KMS-11 (cell line): ENCODE data around the gene MYLK2.

Source experiments
- H2AFZ ChIP-seq: fragments of 200-600 bp; sonication (generic); 2 replicates; pipeline ENCODE4 v1.6.1; 2016; ENCODE audit warnings: antibody characterized with exemption, mixed run types, low read depth
- H3K27ac ChIP-seq: fragments of 200-600 bp; sonication (generic); 2 replicates; pipeline ENCODE4 v1.6.1; 2016; ENCODE audit warnings: mild to moderate bottlenecking, mixed run types
- H3K27me3 ChIP-seq: fragments of 200-600 bp; sonication (generic); 2 replicates; pipeline ENCODE4 v1.6.1; 2017; ENCODE audit warnings: mild to moderate bottlenecking, low read depth, mixed run types, moderate library complexity; ENCODE audit not compliant: insufficient read depth
- H3K36me3 ChIP-seq: fragments of 200-600 bp; sonication (generic); 2 replicates; pipeline ENCODE4 v1.6.1; 2017; ENCODE audit warnings: mild to moderate bottlenecking, mixed run types; ENCODE audit not compliant: insufficient read depth
- H3K4me1 ChIP-seq: fragments of 200-600 bp; sonication (generic); 2 replicates; pipeline ENCODE4 v1.6.1; 2016; ENCODE audit warnings: mild to moderate bottlenecking, low read depth, mixed run types; ENCODE audit not compliant: poor library complexity, severe bottlenecking
- H3K4me2 ChIP-seq: fragments of 200-600 bp; sonication (generic); 2 replicates; pipeline ENCODE4 v1.7.0; 2016; ENCODE audit warnings: mild to moderate bottlenecking, mixed run types
- H3K4me3 ChIP-seq: fragments of 200-600 bp; sonication (generic); IDR thresholded peaks from 2 replicates; pipeline ENCODE4 v1.6.1; 2017; ENCODE audit warnings: low read depth, low read length, mixed read lengths; ENCODE audit not compliant: insufficient read depth
- H3K79me2 ChIP-seq: fragments of 200-600 bp; sonication (generic); 2 replicates; pipeline ENCODE4 v1.6.1; 2016; ENCODE audit warnings: low read depth, mixed run types; ENCODE audit not compliant: insufficient read depth
- H3K9ac ChIP-seq: fragments of 200-600 bp; sonication (generic); 2 replicates; pipeline ENCODE4 v1.6.1; 2016; ENCODE audit warnings: mild to moderate bottlenecking, mixed run types
- H4K20me1 ChIP-seq: fragments of 200-600 bp; sonication (generic); 2 replicates; pipeline ENCODE4 v1.6.1; 2016; ENCODE audit warnings: mild to moderate bottlenecking, mixed run types; ENCODE audit not compliant: insufficient read depth
- TF ChIP-seq, protein P1 (sequence below): fragments of 200-600 bp; sonication (generic); conservative IDR thresholded peaks from 2 replicates; pipeline ENCODE4 v1.6.1; 2017; ENCODE audit warnings: low read depth, mild to moderate bottlenecking, antibody characterized with exemption, low read length, moderate library complexity, mixed read lengths

MYLK2 gene

DNA sequence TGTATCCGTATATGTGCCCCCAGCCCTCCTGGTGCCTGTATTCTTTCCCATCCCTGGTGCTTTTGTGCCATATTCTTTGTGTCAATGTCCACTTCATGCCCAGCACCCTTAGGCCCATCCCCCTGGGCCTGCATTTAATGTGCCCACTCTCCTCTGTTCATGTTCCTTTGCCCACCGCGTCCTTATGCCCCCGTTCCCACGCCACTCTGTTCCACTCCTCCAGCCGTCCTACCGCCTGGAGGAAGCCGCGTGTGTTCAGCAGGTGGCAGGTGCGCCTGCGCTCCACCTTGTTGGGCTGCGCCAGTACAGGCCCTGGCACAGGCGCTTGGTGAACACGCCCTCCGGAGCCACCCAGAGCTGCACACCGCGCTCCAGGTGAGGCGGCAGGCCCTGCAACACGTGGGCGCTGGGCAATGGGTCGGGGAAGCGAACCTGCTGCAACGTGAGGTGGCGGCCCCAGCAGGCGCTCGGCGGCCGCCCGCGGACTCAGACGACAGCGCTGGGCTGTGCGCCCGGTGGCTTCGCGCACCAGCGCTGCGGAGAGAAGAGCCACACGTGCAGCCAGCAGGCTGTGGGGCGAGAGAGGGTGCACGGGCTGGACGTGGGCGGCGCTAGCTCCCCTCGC, 30.3 kb downstream of the MYLK2 start:
- Histone ChIP-seq H3K4me3 (no peak overlapping the region), H3K4me1 (peaks cover 26% of the 10 kb centered on the region), H3K27ac (no peak overlapping the region), H3K27me3 (peaks cover 67% of the 10 kb centered on the region), H3K9ac (no peak overlapping the region), H3K79me2 (no peaks in the 10 kb centered on the region), H2AFZ (no peak overlapping the region), H4K20me1 (no peaks in the 10 kb centered on the region), H3K4me2 (no peak overlapping the region), H3K36me3 (no peaks in the 10 kb centered on the region)
- TF ChIP-seq, protein P1, sequence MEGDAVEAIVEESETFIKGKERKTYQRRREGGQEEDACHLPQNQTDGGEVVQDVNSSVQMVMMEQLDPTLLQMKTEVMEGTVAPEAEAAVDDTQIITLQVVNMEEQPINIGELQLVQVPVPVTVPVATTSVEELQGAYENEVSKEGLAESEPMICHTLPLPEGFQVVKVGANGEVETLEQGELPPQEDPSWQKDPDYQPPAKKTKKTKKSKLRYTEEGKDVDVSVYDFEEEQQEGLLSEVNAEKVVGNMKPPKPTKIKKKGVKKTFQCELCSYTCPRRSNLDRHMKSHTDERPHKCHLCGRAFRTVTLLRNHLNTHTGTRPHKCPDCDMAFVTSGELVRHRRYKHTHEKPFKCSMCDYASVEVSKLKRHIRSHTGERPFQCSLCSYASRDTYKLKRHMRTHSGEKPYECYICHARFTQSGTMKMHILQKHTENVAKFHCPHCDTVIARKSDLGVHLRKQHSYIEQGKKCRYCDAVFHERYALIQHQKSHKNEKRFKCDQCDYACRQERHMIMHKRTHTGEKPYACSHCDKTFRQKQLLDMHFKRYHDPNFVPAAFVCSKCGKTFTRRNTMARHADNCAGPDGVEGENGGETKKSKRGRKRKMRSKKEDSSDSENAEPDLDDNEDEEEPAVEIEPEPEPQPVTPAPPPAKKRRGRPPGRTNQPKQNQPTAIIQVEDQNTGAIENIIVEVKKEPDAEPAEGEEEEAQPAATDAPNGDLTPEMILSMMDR: no peak

- no peak overlapping the region for H3K4me2 ChIP-seq
- no peaks in the 10 kb centered on the region for H4K20me1 ChIP-seq
- no peak overlapping the region for H3K4me3 ChIP-seq
- no peak overlapping the region for H3K9ac ChIP-seq
- TF ChIP-seq, protein P1: no peak
- no peaks in the 10 kb centered on the region for H3K79me2 ChIP-seq
- H3K27ac ChIP-seq: no peak overlapping the region
- H3K27me3 ChIP-seq: peaks cover 87% of the 10 kb centered on the region
- H3K36me3 ChIP-seq: no peaks in the 10 kb centered on the region
- H3K4me1 ChIP-seq: peaks cover 14% of the 10 kb centered on the region
- no peak overlapping the region for H2AFZ ChIP-seq
Observed at GRCh38 chr20:31851240-31851955, 32.2 kb downstream of the MYLK2 start.

DNA sequence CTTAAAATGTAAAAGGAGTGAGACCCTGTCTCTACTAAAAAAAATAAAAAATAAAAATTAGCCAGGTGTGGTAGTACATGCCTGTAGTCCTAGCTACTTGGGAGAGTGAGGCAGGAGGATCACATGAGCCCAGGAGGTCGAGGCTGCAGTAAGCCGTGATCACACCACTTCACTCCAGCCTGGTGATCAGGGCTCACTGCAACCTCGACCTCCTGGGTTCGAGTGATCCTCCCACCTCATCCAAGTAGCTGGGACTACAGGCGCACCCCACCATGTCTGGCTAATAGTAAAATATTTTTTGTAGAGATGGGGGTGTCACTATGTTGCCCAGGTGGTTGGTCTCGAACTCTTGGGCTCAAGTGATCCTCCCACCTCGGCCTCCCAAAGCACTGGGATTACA, 34.3 kb downstream of the MYLK2 start:
- peaks cover 10% of the 10 kb centered on the region for H3K4me1 ChIP-seq
- peaks cover 88% of the 10 kb centered on the region for H3K27me3 ChIP-seq
- no peaks in the 10 kb centered on the region for H3K79me2 ChIP-seq
- H3K4me2 ChIP-seq: no peak overlapping the region
- H4K20me1 ChIP-seq: no peaks in the 10 kb centered on the region
- no peaks in the 10 kb centered on the region for H3K36me3 ChIP-seq
- TF ChIP-seq, protein P1: no peak
- H3K27ac ChIP-seq: no peak overlapping the region
- no peak overlapping the region for H3K9ac ChIP-seq
- H2AFZ ChIP-seq: no peak overlapping the region
- H3K4me3 ChIP-seq: no peak overlapping the region

- Histone ChIP-seq H3K4me1 (peaks cover 23% of the 10 kb centered on the region), H3K27ac (no peak overlapping the region), H4K20me1 (no peaks in the 10 kb centered on the region), H3K4me3 (no peak overlapping the region), H3K36me3 (no peaks in the 10 kb centered on the region), H3K4me2 (no peak overlapping the region), H3K79me2 (no peaks in the 10 kb centered on the region), H2AFZ (no peak overlapping the region), H3K27me3 (peaks cover 89% of the 10 kb centered on the region), H3K9ac (no peak overlapping the region)
- TF ChIP-seq, protein P1: no peak
Observed at GRCh38 chr20:31856516-31856915, 37.4 kb downstream of the MYLK2 start.
